K562 (cell line): ENCODE measurements around the gene BUB3. TPM values are rescaled to one million over a fixed set of nuclear protein-coding genes. Genes with fewer than 3 reads are reported as not detected.

Experiments
- HNRNPUL1 ChIP-seq: fragments of 200-400 bp; formaldehyde crosslinking; IDR thresholded peaks from 2 replicates; pipeline ENCODE4 v1.6.1; 2017; ENCODE audit warnings: low read length
- MED1 ChIP-seq: sonication (generic); formaldehyde crosslinking; IDR thresholded peaks from 2 replicates; pipeline ENCODE4 v1.8.1; 2023; ENCODE audit warnings: missing genetic modification reagents, borderline replicate concordance
- NCOA1 ChIP-seq: fragments of 450-650 bp; IDR thresholded peaks from 2 replicates; pipeline ENCODE4 v1.6.1; 2016; ENCODE audit warnings: low read depth
- NCOA6 ChIP-seq: fragments of 450-650 bp; IDR thresholded peaks from 2 replicates; pipeline ENCODE4 v1.6.1; 2017; ENCODE audit warnings: mild to moderate bottlenecking
- NFATC3 ChIP-seq: fragments of 450-650 bp; IDR thresholded peaks from 2 replicates; pipeline ENCODE4 v1.6.1; 2017; ENCODE audit warnings: mild to moderate bottlenecking
- NKRF ChIP-seq: fragments of 450-650 bp; IDR thresholded peaks from 2 replicates; pipeline ENCODE4 v1.6.1; 2016; ENCODE audit warnings: borderline replicate concordance
- RBM25 ChIP-seq: fragments of 200-400 bp; formaldehyde crosslinking; IDR thresholded peaks from 2 replicates; pipeline ENCODE4 v1.6.1; 2018; ENCODE audit warnings: low read length, low read depth, moderate library complexity; ENCODE audit not compliant: severe bottlenecking
- RERE ChIP-seq: sonication (generic); formaldehyde crosslinking; IDR thresholded peaks from 2 replicates; pipeline ENCODE4 v1.8.0; 2023; ENCODE audit warnings: missing genetic modification reagents, mild to moderate bottlenecking, borderline replicate concordance
- RUNX1 ChIP-seq: sonication (generic); IDR thresholded peaks from 2 replicates; pipeline ENCODE4 v1.6.1; 2016; ENCODE audit warnings: antibody characterized with exemption, low read depth
- SMARCC2 ChIP-seq: fragments of 450-650 bp; IDR thresholded peaks from 2 replicates; pipeline ENCODE4 v1.6.1; 2017; ENCODE audit warnings: antibody characterized with exemption, moderate library complexity, mild to moderate bottlenecking, low read depth
- TBL1XR1 ChIP-seq, 2 experiments: IDR thresholded peaks; 2 replicates each; pipeline ENCODE4 v1.6.1; 2012; ENCODE audit warnings: improper control_type of control experiment in 2 of 2, low read length in 2 of 2, mild to moderate bottlenecking in 1 of 2
- ZBTB8A ChIP-seq: fragments of 450-650 bp; IDR thresholded peaks from 2 replicates; pipeline ENCODE4 v1.6.1; 2018; ENCODE audit warnings: mild to moderate bottlenecking, moderate library complexity; ENCODE audit not compliant: partially characterized antibody
- ZEB2 ChIP-seq: fragments of 450-650 bp; IDR thresholded peaks from 2 replicates; pipeline ENCODE4 v1.6.1; 2016
- ZFX ChIP-seq: sonication (generic); formaldehyde crosslinking; IDR thresholded peaks from 2 replicates; pipeline ENCODE4 v1.8.0; 2022; ENCODE audit warnings: mild to moderate bottlenecking, missing genetic modification reagents, moderate library complexity
- ZNF124 ChIP-seq: sonication (generic); formaldehyde crosslinking; IDR thresholded peaks from 2 replicates; pipeline ENCODE4 v1.8.1; 2022; ENCODE audit warnings: missing genetic modification reagents
- ZNF592 ChIP-seq: fragments of 450-650 bp; IDR thresholded peaks from 2 replicates; pipeline ENCODE4 v1.6.1; 2017; ENCODE audit warnings: antibody characterized with exemption, mild to moderate bottlenecking
- polyA plus RNA-seq, 8 experiments: library from polyadenylated mRNA; depleted of rRNA in 4 of 8; stranded (reverse) in 5 of 8; unstranded in 3 of 8; fragments of >200 nt; fragmentation: Nextera tagmentation in 2 of 8; fragmentation: Illumina TruSeq in 1 of 8; extraction: Ambion mirVana in 2 of 8; extraction: Trizol in 1 of 8; gene quantifications; 2 replicates each; pipeline versions ENCODE4 v1.2.1 to v1.2.3, GENCODE V29; 2011 to 2014; ENCODE audit warnings: inconsistent platforms in 1 of 8, missing spikeins in 1 of 8
- total RNA-seq, 7 experiments: library from RNA; depleted of rRNA in 6 of 7; stranded (reverse); fragments of >200 nt in 6 of 7; fragmentation: Illumina TruSeq in 2 of 7; extraction: Trizol in 2 of 7; gene quantifications; 2 replicates each; pipeline versions ENCODE4 v1.2.1 to v1.2.3, GENCODE V29; 2011 to 2021; ENCODE audit warnings: low replicate concordance in 1 of 7

Gene BUB3
- total and polyA plus RNA-seq, 9 of the 15 experiments (the other 6 are each of a cell fraction or from before 2014, with no cell fraction given) = 167 to 761 (median 225) TPM

GRCh38 chr10:123154092-123154710 lies at the start of gene BUB3 (continued):
- TF ChIP-seq NCOA6 = no peak
- no peak for TF ChIP-seq RUNX1
- no peak for TF ChIP-seq NCOA1
- TF ChIP-seq NFATC3 = no peak
- peak; percentile 26; the same call in 1 of the 2 replicates for TF ChIP-seq NKRF
- TF ChIP-seq TBL1XR1 (IDR thresholded peaks at IDR 0.05; ENCODE audit: low read length in 2 of 2) = no peak
- TF ChIP-seq ZBTB8A = no peak
- TF ChIP-seq ZFX (CRISPR knock-in tag) = peak; percentile 38
- TF ChIP-seq MED1 (CRISPR knock-in tag) = no peak
- no peak for TF ChIP-seq RERE (CRISPR knock-in tag)
- no peak for TF ChIP-seq HNRNPUL1
- TF ChIP-seq ZNF592 = peak; percentile 89; the same call in 1 of the 2 replicates
- no peak for TF ChIP-seq ZNF124
- no peak for TF ChIP-seq ZEB2
- TF ChIP-seq SMARCC2 = no peak
- peak; percentile 65 for TF ChIP-seq RBM25
